Measurements from ENCODE around the gene ENSA.
"Not testable (repeated sequence)": the region's sequence is repeated elsewhere in the genome, so short reads cannot be mapped to it uniquely, and the experiment has no call there.

Gene ENSA

GRCh38 chr1:150629115-150629928, at the start of gene ENSA:
Gene ENSA (minus strand): TSS chr1:150629612. CDS start chr1:150629470, 142 bp downstream.
- DNase-seq, result peak; percentile 98

- DNase-seq, result no peak
These were observed 49.6 kb upstream of the ENSA start for GRCh38 chr1:150678988-150679387.

- no peak for DNase-seq
These were observed 45.5 kb upstream of the ENSA start for GRCh38 chr1:150674881-150675280.

GRCh38 chr1:150663321-150663720, 33.9 kb upstream of the ENSA start:
- no peak for DNase-seq

GRCh38 chr1:150662811-150663210, 33.4 kb upstream of the ENSA start:
- no peak for DNase-seq

GRCh38 chr1:150661156-150661555, 31.7 kb upstream of the ENSA start:
- no peak for DNase-seq

GRCh38 chr1:150660584-150660983, 31.2 kb upstream of the ENSA start:
- no peak for DNase-seq

- not testable (repeated sequence) for DNase-seq
These were observed 27.7 kb upstream of the ENSA start for GRCh38 chr1:150657064-150657463.

- not testable (repeated sequence) for DNase-seq
These were observed 25.2 kb upstream of the ENSA start for GRCh38 chr1:150654635-150655034.

GRCh38 chr1:150650193-150650592, 20.8 kb upstream of the ENSA start:
- DNase-seq, result no peak

GRCh38 chr1:150649441-150650075, 20.1 kb upstream of the ENSA start:
- DNase-seq, result no peak

GRCh38 chr1:150642296-150642695, 12.9 kb upstream of the ENSA start:
- DNase-seq, result no peak

- DNase-seq, result not testable (repeated sequence)
These were observed 11.9 kb upstream of the ENSA start for GRCh38 chr1:150641126-150641815.

- not testable (repeated sequence) for DNase-seq
These were observed 9.0 kb upstream of the ENSA start for GRCh38 chr1:150638430-150638829.

GRCh38 chr1:150634839-150635622, 5.6 kb upstream of the ENSA start:
- not testable (repeated sequence) for DNase-seq

- no peak for DNase-seq
These were observed 672 bp downstream of the ENSA start for GRCh38 chr1:150628766-150629114.

GRCh38 chr1:150627826-150628410, 1.5 kb downstream of the ENSA start:
- no peak for DNase-seq

GRCh38 chr1:150626150-150626549, 3.3 kb downstream of the ENSA start:
- DNase-seq, result peak; percentile 32

GRCh38 chr1:150624546-150624945, 4.9 kb downstream of the ENSA start:
- not testable (repeated sequence) for DNase-seq

GRCh38 chr1:150624134-150624533, 5.3 kb downstream of the ENSA start:
- DNase-seq, result not testable (repeated sequence)

- DNase-seq, result no peak
These were observed 7.0 kb downstream of the ENSA start for GRCh38 chr1:150622303-150622975.
